ENCODE results near the gene CDC42EP4.

The CDC42EP4 gene

DNA sequence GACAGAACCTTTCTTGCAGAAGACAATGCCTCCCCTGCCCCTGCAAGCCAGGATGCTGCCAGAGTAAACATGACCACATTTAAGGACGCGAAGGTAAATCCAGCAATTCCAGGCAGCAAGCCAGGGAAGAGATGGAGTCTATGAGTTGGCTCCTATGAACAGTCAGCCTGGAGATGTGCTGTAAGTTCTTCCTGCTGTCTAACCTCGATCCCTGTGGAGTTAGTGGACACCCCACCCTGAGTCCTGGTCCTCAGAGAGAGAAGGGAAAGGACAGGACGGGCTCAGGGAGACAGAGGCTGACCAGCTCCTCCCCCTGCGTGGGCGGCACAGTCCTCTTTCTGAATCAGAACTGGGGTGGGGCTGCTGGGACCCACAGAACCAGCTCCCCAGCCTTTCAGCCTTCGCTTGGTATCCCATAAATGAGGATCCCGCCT, 24.9 kb downstream of the CDC42EP4 start:
- Histone ChIP-seq H3K9me3 (ENCODE audit: control insufficient read depth, low read length) (no peaks in the 10 kb centered on the region), H3K27me3 (replicated peaks; ENCODE audit: control insufficient read depth, insufficient read depth, low read length, poor library complexity, severe bottlenecking) (no peaks in the 10 kb centered on the region), H3K27ac (ENCODE audit: insufficient read depth, low read length, poor library complexity, severe bottlenecking) (no peak overlapping the region), H3K4me3 (ENCODE audit: insufficient read depth, low read depth, low read length, poor library complexity, severe bottlenecking) (no peak overlapping the region), H3K36me3 (ENCODE audit: control insufficient read depth, insufficient read depth, low read length) (no peaks in the 10 kb centered on the region), H3K4me1 (ENCODE audit: control insufficient read depth, insufficient read depth, low read length, poor library complexity, severe bottlenecking) (no peaks in the 10 kb centered on the region)
- DNase-seq = no peak

DNA sequence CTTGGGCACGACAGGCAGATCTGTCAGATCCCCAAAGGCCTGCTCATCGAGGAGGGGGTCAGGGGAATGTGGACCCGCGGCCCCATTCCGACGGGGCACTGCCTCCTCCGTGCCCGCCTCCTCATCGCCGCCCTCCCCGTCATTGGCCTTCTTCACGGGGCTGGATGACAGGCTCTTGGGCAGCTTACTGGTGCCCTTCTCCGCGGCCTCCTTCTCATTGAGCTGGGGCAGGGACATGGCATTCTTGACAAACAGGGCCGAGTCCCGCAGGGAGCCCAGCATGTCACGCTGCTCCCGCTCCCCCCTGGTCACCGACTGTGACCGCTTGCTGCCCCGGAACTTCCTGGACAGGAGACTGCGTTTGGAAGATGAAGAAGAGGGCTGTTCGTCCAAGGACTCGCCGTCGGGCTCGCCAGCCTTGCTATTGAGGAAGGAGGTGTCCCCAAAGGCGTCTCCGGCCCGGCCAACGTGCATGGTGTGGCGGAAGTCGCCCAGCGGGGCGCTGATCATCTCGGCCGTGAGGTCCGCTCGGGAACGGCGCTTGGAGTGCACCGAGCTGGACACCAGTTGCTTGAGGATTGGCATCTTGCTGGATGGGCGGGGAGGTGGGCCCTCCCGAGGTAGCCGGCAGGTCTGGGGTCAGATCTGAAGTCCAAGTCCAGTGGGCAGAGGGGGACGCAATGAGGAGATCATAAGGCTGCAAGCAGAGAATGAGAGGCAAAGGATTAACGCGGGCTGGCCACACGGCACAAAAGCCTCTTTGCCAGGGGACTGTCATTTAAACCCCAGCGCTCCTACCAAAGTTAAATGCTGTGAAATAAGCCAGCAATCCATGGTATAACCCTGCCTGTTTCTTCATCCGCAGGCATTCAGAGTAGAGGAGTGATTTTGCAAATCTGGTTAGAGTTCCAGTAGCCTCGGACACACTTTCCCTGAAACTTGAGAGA, 25.6 kb downstream of the CDC42EP4 start:
- Histone ChIP-seq H3K4me1 (ENCODE audit: control insufficient read depth, insufficient read depth, low read length, poor library complexity, severe bottlenecking) (no peaks in the 10 kb centered on the region), H3K4me3 (ENCODE audit: insufficient read depth, low read depth, low read length, poor library complexity, severe bottlenecking) (no peak overlapping the region)

DNA sequence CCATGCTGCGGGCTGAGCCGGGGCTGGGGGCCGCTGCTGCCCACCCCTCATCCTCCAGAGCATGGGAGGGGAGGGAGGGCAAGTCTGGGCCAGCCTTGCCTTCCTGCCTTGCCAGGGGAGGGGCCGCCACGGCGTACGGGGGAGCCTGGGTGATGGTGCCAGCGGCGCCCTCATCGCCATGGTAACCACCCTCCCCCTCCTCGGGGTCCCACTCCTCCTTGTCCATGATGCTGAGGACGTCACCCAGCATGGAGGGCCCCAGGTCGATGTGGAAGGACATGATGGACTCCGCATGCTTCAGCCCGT, 26.2 kb downstream of the CDC42EP4 start:
- Histone ChIP-seq H3K27ac (ENCODE audit: insufficient read depth, low read length, poor library complexity, severe bottlenecking) (no peak overlapping the region), H3K36me3 (ENCODE audit: control insufficient read depth, insufficient read depth, low read length) (no peaks in the 10 kb centered on the region), H3K27me3 (replicated peaks; ENCODE audit: control insufficient read depth, insufficient read depth, low read length, poor library complexity, severe bottlenecking) (no peaks in the 10 kb centered on the region), H3K9me3 (ENCODE audit: control insufficient read depth, low read length) (no peaks in the 10 kb centered on the region), H3K4me1 (ENCODE audit: control insufficient read depth, insufficient read depth, low read length, poor library complexity, severe bottlenecking) (no peaks in the 10 kb centered on the region), H3K4me3 (ENCODE audit: insufficient read depth, low read depth, low read length, poor library complexity, severe bottlenecking) (no peak overlapping the region)
- DNase-seq = no peak

More for the DNA sequence above, 25.6 kb downstream of the CDC42EP4 start:
- Histone ChIP-seq H3K27ac (ENCODE audit: insufficient read depth, low read length, poor library complexity, severe bottlenecking) (no peak overlapping the region), H3K9me3 (ENCODE audit: control insufficient read depth, low read length) (no peaks in the 10 kb centered on the region), H3K36me3 (ENCODE audit: control insufficient read depth, insufficient read depth, low read length) (no peaks in the 10 kb centered on the region), H3K27me3 (replicated peaks; ENCODE audit: control insufficient read depth, insufficient read depth, low read length, poor library complexity, severe bottlenecking) (no peaks in the 10 kb centered on the region)
- no peak for DNase-seq

DNA sequence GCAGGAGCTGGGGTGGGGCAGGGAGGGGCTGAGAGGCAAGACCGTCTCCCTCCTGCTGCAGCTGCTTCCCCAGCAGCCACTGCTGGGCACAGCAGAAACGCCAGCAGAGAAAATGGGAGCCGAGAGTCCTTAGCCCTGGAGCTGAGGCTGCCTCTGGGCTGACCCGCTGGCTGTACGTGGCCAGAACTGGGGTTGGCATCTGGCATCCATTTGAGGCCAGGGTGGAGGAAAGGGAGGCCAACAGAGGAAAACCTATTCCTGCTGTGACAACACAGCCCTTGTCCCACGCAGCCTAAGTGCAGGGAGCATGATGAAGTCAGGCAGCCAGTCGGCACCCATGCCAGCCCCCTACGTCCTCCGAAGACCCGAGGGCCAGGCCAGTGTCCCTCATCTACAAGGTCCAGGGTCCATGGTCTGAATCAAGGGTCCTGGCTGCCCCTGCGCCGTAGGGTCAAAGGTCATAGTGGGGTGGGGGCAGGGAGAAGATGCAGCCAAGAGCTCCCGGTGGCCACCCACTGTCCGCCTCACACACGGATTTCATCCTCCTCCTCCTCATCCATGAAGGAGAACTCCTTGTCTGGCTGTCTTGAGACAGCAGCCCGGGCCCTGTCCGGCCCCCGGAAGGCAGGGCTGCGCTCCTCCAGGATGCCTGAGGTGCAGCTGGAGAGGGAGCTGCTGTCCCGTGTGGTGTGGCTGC, 26.7 kb downstream of the CDC42EP4 start:
- H3K36me3 ChIP-seq (ENCODE audit: control insufficient read depth, insufficient read depth, low read length) = no peaks in the 10 kb centered on the region
- no peaks in the 10 kb centered on the region for H3K4me1 ChIP-seq (ENCODE audit: control insufficient read depth, insufficient read depth, low read length, poor library complexity, severe bottlenecking)
- H3K27ac ChIP-seq (ENCODE audit: insufficient read depth, low read length, poor library complexity, severe bottlenecking) = no peak overlapping the region
- H3K27me3 ChIP-seq (replicated peaks; ENCODE audit: control insufficient read depth, insufficient read depth, low read length, poor library complexity, severe bottlenecking) = no peaks in the 10 kb centered on the region
- no peak for DNase-seq
- no peak overlapping the region for H3K4me3 ChIP-seq (ENCODE audit: insufficient read depth, low read depth, low read length, poor library complexity, severe bottlenecking)
- H3K9me3 ChIP-seq (ENCODE audit: control insufficient read depth, low read length) = no peaks in the 10 kb centered on the region

DNA sequence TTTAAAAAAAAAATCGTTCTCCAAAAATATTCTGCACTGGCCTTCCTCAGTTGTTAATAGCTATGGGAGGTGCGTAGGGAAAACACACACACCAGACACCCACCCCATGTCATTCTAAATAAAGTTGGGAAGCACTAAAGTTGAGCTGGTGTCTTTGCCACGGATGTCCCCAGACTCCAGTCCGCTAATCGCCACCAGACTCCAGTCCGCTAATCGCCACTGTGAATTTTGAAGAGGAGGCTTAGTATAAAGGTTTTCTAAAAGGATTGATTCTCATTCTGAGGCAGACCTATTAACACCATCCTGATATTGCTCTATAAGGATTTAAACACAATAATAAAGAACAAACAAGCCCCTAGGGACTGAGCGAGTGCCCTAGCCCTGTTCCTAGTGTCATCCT, 27.4 kb downstream of the CDC42EP4 start:
- Histone ChIP-seq H3K27ac (ENCODE audit: insufficient read depth, low read length, poor library complexity, severe bottlenecking) (no peak overlapping the region), H3K4me3 (ENCODE audit: insufficient read depth, low read depth, low read length, poor library complexity, severe bottlenecking) (no peak overlapping the region), H3K36me3 (ENCODE audit: control insufficient read depth, insufficient read depth, low read length) (no peaks in the 10 kb centered on the region), H3K9me3 (ENCODE audit: control insufficient read depth, low read length) (no peaks in the 10 kb centered on the region), H3K4me1 (ENCODE audit: control insufficient read depth, insufficient read depth, low read length, poor library complexity, severe bottlenecking) (no peaks in the 10 kb centered on the region), H3K27me3 (replicated peaks; ENCODE audit: control insufficient read depth, insufficient read depth, low read length, poor library complexity, severe bottlenecking) (no peaks in the 10 kb centered on the region)
- DNase-seq = no peak

DNA sequence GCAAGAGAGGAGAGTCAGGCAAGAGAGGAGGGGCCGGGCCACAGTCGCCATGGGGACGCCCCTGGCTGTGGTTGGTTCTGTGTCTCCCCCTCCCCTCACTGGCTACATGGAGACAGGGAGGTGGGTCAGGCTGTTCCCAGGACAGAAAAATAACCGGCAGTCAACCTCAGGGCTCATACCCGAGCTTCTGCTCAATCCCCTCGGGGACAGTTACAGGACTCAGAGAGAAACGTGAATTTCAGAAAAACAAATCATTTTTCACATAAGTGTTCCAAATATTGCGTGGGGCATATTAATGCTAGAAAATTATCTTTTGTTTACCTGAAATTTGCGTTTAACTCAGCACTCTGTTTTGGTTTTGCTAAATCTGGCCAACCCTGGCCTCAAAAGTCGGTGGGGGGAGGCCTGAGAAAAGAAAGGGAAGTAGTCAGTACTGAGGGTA, 27.9 kb downstream of the CDC42EP4 start:
- Histone ChIP-seq H3K4me1 (ENCODE audit: control insufficient read depth, insufficient read depth, low read length, poor library complexity, severe bottlenecking) (no peaks in the 10 kb centered on the region), H3K36me3 (ENCODE audit: control insufficient read depth, insufficient read depth, low read length) (no peaks in the 10 kb centered on the region)
- DNase-seq = no peak

DNA sequence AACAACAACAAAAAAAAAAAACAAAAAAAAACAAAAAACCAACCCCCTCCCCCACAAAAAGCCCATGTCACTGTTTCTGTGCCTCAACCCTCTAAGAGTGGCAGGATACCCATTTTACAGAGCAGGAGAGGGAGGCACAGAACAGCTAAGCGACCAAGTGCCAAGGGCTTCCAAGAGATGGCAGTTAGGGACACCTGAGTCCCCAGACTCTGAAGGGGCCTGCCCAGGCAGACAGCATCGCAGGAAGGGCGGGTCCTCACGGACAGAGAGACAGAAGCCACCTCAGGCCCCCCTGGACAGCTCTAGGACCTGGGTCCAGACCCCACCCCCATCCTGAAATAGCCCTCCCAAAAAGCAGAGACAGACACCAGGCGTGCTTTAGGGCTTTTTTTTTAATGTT, 28.6 kb downstream of the CDC42EP4 start:
- H3K4me1 ChIP-seq (ENCODE audit: control insufficient read depth, insufficient read depth, low read length, poor library complexity, severe bottlenecking) = no peaks in the 10 kb centered on the region
- H3K27ac ChIP-seq (ENCODE audit: insufficient read depth, low read length, poor library complexity, severe bottlenecking) = no peak overlapping the region
- no peak for DNase-seq
- no peaks in the 10 kb centered on the region for H3K27me3 ChIP-seq (replicated peaks; ENCODE audit: control insufficient read depth, insufficient read depth, low read length, poor library complexity, severe bottlenecking)
- H3K4me3 ChIP-seq (ENCODE audit: insufficient read depth, low read depth, low read length, poor library complexity, severe bottlenecking) = no peak overlapping the region
- no peaks in the 10 kb centered on the region for H3K9me3 ChIP-seq (ENCODE audit: control insufficient read depth, low read length)
- H3K36me3 ChIP-seq (ENCODE audit: control insufficient read depth, insufficient read depth, low read length) = no peaks in the 10 kb centered on the region

More for the DNA sequence above, 27.9 kb downstream of the CDC42EP4 start:
- no peaks in the 10 kb centered on the region for H3K27me3 ChIP-seq (replicated peaks; ENCODE audit: control insufficient read depth, insufficient read depth, low read length, poor library complexity, severe bottlenecking)
- no peak overlapping the region for H3K4me3 ChIP-seq (ENCODE audit: insufficient read depth, low read depth, low read length, poor library complexity, severe bottlenecking)
- no peak overlapping the region for H3K27ac ChIP-seq (ENCODE audit: insufficient read depth, low read length, poor library complexity, severe bottlenecking)
- H3K9me3 ChIP-seq (ENCODE audit: control insufficient read depth, low read length) = no peaks in the 10 kb centered on the region

DNA sequence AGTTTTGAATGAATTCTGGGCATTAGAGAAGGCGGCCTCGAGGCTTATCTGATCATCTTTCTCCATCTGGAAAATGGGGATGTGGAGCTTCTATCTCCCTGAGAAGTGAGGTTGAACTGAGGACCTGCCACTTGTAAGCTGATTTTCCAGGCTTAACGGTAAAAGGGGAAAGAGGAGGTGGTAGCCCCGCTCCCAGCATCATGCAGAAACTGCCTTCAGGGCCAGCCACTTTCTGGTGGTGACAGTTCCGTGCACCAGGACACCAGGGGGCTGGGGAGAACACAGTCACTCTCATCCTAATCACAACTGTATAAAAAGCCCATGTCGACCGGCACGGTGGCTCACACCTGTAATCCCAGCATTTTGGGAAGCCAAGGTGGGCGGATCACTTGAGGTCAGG, 29.2 kb downstream of the CDC42EP4 start:
- Histone ChIP-seq H3K27ac (ENCODE audit: insufficient read depth, low read length, poor library complexity, severe bottlenecking) (no peak overlapping the region), H3K4me1 (ENCODE audit: control insufficient read depth, insufficient read depth, low read length, poor library complexity, severe bottlenecking) (no peaks in the 10 kb centered on the region), H3K36me3 (ENCODE audit: control insufficient read depth, insufficient read depth, low read length) (no peaks in the 10 kb centered on the region), H3K9me3 (ENCODE audit: control insufficient read depth, low read length) (no peaks in the 10 kb centered on the region), H3K27me3 (replicated peaks; ENCODE audit: control insufficient read depth, insufficient read depth, low read length, poor library complexity, severe bottlenecking) (no peaks in the 10 kb centered on the region), H3K4me3 (ENCODE audit: insufficient read depth, low read depth, low read length, poor library complexity, severe bottlenecking) (no peak overlapping the region)
- no peak for DNase-seq

DNA sequence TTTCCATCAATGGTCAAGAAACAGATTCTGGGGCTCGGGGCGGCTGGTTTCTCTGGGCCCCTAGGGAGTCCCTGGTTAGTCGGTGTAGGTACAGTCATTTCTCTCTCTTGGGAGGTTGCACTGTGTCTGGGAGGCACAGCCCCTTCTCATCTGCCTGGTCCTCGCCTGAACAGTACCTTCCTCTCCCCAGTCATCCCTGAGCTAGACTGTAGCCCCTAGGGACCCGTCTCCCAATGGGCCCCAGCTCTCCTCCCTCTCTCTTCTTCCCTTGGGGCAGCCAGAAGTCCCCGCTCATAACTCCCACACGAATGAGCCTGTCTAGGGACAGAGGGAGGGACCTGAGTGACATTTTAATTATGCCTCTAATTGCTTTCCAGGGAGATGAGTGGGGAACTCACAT, 29.9 kb downstream of the CDC42EP4 start:
- H3K27me3 ChIP-seq (replicated peaks; ENCODE audit: control insufficient read depth, insufficient read depth, low read length, poor library complexity, severe bottlenecking) = no peaks in the 10 kb centered on the region
- H3K9me3 ChIP-seq (ENCODE audit: control insufficient read depth, low read length) = no peaks in the 10 kb centered on the region
- no peak overlapping the region for H3K4me3 ChIP-seq (ENCODE audit: insufficient read depth, low read depth, low read length, poor library complexity, severe bottlenecking)
- DNase-seq = no peak
- no peak overlapping the region for H3K27ac ChIP-seq (ENCODE audit: insufficient read depth, low read length, poor library complexity, severe bottlenecking)
- H3K4me1 ChIP-seq (ENCODE audit: control insufficient read depth, insufficient read depth, low read length, poor library complexity, severe bottlenecking) = no peaks in the 10 kb centered on the region
- no peaks in the 10 kb centered on the region for H3K36me3 ChIP-seq (ENCODE audit: control insufficient read depth, insufficient read depth, low read length)

DNA sequence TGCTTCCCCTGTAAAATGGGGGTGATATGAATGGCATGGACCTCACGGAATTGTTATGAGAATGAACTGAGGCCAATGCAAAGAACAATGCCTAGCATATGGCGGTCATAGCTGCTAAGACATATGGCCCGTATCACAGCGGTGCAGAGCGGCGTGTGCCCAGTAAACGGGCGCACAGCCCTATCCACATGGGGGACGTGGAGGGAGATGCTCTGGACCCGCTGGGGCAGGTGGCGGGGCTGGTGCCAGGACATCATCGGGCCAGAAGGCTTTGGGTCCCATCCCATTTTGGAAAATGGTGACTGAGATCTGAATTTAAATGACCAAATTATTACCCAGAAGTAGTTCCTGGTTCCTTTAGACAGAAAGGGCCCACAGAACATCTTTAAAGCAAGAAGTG, 31.6 kb downstream of the CDC42EP4 start:
- no peak overlapping the region for H3K27ac ChIP-seq (ENCODE audit: insufficient read depth, low read length, poor library complexity, severe bottlenecking)
- DNase-seq = no peak
- no peaks in the 10 kb centered on the region for H3K9me3 ChIP-seq (ENCODE audit: control insufficient read depth, low read length)

More for the DNA sequence above, 31.6 kb downstream of the CDC42EP4 start:
- H3K4me3 ChIP-seq (ENCODE audit: insufficient read depth, low read depth, low read length, poor library complexity, severe bottlenecking) = no peak overlapping the region
- no peaks in the 10 kb centered on the region for H3K36me3 ChIP-seq (ENCODE audit: control insufficient read depth, insufficient read depth, low read length)
- no peaks in the 10 kb centered on the region for H3K4me1 ChIP-seq (ENCODE audit: control insufficient read depth, insufficient read depth, low read length, poor library complexity, severe bottlenecking)
- no peaks in the 10 kb centered on the region for H3K27me3 ChIP-seq (replicated peaks; ENCODE audit: control insufficient read depth, insufficient read depth, low read length, poor library complexity, severe bottlenecking)

All from effector memory CD4-positive, alpha-beta T cell (primary cell).